Cortex of kidney (tissue), 1 donor: Measurements from ENCODE around the gene KCND1.
"Not testable (repeated sequence)": the region's sequence is repeated elsewhere in the genome, so short reads cannot be mapped to it uniquely, and the experiment has no call there.

Source experiments
- DNase-seq: peaks from one replicate; lab custom pipeline; 2025; lab: John Stamatoyannopoulos, UW

KCND1 gene

GRCh38 chrX:48971249-48972219 is at the start of gene KCND1:
TSS of gene KCND1 (minus strand) at chrX:48971844. CDS start at chrX:48970271, 1,573 bp downstream.
- no peak for DNase-seq

GRCh38 chrX:49019599-49020249 is 48.1 kb upstream of the KCND1 start:
- no peak for DNase-seq

DNA sequence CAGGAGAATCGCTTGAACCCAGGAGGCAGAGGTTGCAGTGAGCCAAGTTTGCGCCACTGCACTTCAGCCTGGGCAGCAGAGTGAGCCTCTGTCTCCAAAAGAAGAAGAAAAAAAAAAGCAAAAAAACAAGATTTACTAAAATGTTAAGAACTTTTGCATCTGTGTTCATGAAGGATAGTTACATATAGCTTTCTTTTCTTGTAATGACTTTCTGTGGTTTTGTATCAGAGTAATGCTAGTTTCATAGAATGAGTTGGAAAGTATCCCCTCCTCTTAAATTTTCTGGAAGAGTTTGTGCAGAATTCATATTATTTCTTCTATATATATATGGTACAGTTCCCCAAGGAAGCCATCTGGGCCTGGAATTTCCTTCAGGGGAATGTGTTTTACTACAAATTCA is 47.4 kb upstream of the KCND1 start:
- DNase-seq: no peak

DNA sequence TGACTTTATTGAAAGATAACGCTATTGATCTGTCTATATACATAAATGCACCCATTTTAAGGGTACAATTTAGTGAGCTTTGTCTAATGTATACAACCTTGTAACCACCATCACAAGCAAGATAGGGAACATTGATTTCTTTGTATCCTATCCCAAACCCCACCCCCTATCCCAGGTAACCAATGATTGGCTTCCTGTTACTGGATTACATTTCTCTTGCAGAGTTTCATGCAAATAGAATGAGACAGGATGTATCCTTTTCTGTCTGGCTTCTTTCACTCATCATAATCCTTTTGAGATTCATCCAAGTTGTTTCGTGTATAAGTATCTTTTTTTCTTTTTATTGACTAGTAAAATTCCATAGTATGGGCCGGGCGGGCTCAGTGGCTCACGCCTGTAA is 32.1 kb upstream of the KCND1 start:
- DNase-seq: no peak

GRCh38 chrX:49002091-49002935 is 30.7 kb upstream of the KCND1 start, which contains the start of gene GRIPAP1:
TSS of gene GRIPAP1 (minus strand) at chrX:49002264. CDS start at chrX:49002229, 35 bp downstream.
- no peak for DNase-seq

DNA sequence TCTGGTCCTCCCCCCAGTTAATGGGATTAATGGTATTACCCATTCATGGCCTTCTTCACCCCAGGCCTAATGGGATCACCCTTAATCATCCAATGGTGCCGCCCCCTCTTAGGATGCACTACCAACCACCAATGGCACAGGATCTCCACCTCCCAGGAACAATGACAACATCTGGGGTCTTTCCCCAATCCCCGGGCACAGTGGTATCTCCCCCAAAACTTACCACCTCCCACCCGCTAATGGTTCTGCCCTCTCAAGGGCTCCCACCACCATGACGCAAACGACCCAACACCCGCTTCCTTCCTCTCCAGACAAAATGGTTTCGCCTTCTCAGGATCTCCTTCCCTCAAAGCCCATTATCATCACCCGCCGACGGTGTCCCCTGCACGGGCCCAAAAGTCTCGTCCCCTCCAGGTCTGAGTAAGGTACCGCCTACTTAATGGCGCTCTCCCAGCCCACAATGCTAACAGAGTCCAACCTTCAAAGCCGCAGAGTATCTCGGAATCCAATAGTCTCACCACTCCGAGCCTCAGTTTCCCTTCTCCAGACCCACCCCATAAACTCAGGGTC is 30.0 kb upstream of the KCND1 start:
- DNase-seq: no peak

GRCh38 chrX:49000636-49001035 is 29.0 kb upstream of the KCND1 start:
- no peak for DNase-seq

- no peak for DNase-seq
Measured at GRCh38 chrX:48999030-48999429, 27.4 kb upstream of the KCND1 start.

- no peak for DNase-seq
Measured at GRCh38 chrX:48998391-48998790, 26.7 kb upstream of the KCND1 start.

- DNase-seq: no peak
Measured at GRCh38 chrX:48997865-48998264, 26.2 kb upstream of the KCND1 start.

DNA sequence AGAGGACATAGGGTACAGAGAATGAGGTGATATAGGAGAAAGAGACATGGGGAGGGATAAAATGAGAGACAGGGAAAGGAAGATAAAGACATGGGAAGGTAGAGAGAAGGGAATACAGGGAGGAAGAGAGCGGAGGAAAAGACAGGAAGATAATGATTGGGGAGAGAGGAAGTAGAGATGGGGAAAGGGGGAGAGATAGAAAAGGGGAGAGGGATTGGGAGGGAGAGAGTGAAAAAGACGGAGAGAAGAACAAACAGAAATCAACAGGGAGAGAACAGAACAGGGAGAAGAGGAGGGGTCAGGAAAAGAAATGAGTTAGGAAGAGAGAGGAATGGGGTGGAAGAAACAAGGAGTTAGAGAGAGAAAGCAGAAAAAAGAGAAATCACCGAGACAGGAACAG is 25.8 kb upstream of the KCND1 start:
- DNase-seq: no peak

DNA sequence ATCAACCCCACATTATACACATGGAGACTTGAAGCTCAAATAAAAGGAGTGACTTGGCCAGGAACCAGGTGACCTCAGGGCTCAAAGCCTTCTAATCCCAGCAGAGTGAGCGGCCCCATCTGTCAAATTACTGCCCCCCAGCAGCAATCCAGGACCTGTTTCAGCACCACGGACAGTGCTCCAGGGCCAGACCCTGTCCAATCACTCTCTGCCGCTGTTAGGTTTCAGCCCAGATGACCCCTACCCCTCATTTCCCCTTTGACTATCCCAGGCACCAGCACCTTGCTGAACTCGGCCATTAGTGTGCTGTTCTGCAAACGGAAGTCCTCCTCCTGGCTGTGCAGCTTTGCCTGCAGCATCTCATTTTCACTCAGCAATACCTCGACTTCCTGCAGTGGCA is 25.3 kb upstream of the KCND1 start:
- no peak for DNase-seq

DNA sequence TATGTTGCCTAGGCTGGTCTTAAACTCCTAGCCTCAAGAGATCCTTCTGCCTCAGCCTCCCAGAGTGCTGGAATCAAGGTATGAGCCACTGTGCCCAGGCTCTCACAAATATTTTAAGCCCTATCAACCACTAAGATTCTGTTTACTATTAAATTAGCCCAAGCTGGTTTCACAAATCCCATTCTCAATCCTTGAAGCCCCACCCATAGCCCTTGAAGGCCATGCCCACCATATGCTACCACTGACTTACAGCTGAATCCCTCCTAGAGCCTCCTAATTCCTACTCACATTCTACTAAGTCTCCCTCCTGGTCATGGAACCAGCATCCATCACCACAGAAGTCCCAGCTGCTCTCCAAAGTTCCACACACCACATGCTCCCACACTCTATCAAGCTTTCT is 20.7 kb upstream of the KCND1 start:
- DNase-seq: no peak

DNA sequence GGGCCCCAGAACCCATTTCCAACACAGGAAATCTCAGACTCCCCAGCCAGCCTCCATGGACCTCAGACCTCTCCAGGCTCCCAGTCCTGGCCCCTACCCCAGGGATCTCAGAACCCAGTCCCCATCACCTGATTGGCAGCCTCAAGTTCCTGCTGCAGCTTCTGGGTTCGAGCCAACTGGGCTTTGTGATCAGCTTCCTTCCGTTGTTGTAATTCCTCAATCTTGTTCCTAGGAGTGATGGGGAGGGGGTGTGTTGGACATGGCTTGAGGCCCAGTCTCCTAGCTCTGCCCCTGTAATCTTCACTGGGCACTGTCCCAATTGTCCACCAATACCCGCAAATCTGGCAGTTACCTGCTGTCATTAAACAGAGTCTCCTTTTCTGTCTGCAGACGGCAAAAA is 17.8 kb upstream of the KCND1 start:
- no peak for DNase-seq

GRCh38 chrX:48983896-48984295 is 12.3 kb upstream of the KCND1 start:
- DNase-seq: no peak

- no peak for DNase-seq
Measured at GRCh38 chrX:48983081-48983480, 11.4 kb upstream of the KCND1 start.

GRCh38 chrX:48981178-48981577 is 9.5 kb upstream of the KCND1 start:
- DNase-seq: no peak

DNA sequence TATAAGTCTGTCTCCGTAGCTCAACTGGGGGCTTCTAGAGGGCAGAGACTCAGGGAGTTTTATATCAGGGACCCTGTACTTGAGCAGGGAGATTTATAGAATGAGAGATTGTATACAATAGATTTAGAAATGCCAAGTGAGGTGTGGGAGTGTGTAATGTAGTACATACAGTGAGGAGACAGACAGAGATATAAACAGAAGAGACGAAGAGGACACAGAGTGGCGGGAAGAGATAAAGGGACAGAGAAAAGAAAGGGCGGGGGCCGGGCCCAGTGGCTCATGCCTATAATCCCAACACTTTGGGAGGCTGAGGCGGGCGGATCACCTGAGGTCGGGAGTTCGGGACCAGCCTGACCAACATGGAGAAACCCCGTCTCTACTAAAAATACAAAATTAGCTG is 8.7 kb upstream of the KCND1 start:
- not testable (repeated sequence) for DNase-seq

- DNase-seq: no peak
Measured at GRCh38 chrX:48978226-48978625, 6.6 kb upstream of the KCND1 start.

GRCh38 chrX:48976086-48976485 is 4.4 kb upstream of the KCND1 start:
- no peak for DNase-seq

DNA sequence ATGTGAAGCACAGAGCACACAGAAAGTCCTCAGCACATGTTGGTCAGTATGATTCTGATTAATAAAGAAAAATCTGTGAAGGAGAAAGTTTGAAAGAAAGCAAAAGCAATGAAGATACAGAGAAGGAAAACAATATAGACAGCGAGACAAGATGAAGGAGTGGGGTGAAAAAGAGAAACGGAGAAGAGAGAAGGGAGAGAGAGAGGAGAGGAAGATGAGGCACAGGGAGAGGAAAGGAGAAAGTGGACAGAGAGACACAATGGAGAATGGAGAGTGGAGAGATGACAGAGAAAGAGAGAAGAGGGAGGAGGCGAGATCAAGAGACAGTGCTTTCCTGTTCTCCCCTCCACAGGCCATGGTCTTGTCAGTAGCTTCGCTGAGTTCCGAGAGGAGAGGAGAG is 3.9 kb upstream of the KCND1 start:
- no peak for DNase-seq

- no peak for DNase-seq
Measured at GRCh38 chrX:48975041-48975440, 3.4 kb upstream of the KCND1 start.
